Astrocyte (in vitro differentiated cells and primary cell): Measurements from ENCODE around the gene TMPRSS7. TPM values are rescaled to one million over a fixed set of nuclear protein-coding genes. Genes with fewer than 3 reads are reported as not detected.

Experiments
- DNase-seq: peaks from one replicate; pipeline ENCODE4 v3.0.0-alpha.2; 2010; ENCODE audit warnings: low read depth
- FAIRE-seq: peaks from 2 replicates; lab custom pipeline; 2011; peaks lifted over from hg19 to GRCh38; lab: Jason Lieb, UNC
- H2AFZ ChIP-seq: 2 replicates; pipeline ENCODE4 v1.6.0; 2012; ENCODE audit warnings: low read depth, low read length, inconsistent platforms
- H3K27ac ChIP-seq: 2 replicates; pipeline ENCODE4 v1.5.1; 2011; ENCODE audit warnings: low read depth, low read length, inconsistent platforms
- H3K27me3 ChIP-seq: 2 replicates; pipeline ENCODE4 v1.6.0; 2011; ENCODE audit warnings: low read length, inconsistent platforms; ENCODE audit not compliant: insufficient read depth
- H3K36me3 ChIP-seq: 2 replicates; pipeline ENCODE4 v1.5.1; 2011; ENCODE audit warnings: low read length, inconsistent platforms; ENCODE audit not compliant: insufficient read depth
- H3K4me1 ChIP-seq: 2 replicates; pipeline ENCODE4 v1.5.1; 2011; ENCODE audit warnings: low read length, inconsistent platforms; ENCODE audit not compliant: insufficient read depth
- H3K4me2 ChIP-seq: 2 replicates; pipeline ENCODE4 v1.6.0; 2012; ENCODE audit warnings: low read length, inconsistent platforms
- H3K4me3 ChIP-seq: 2 replicates; pipeline ENCODE4 v1.5.1; 2011; ENCODE audit warnings: low read depth, mild to moderate bottlenecking, low read length, inconsistent platforms; ENCODE audit not compliant: insufficient read depth
- H3K79me2 ChIP-seq: 2 replicates; pipeline ENCODE4 v1.6.0; 2012; ENCODE audit warnings: mild to moderate bottlenecking, low read length, inconsistent platforms; ENCODE audit not compliant: insufficient read depth
- H3K9ac ChIP-seq: 2 replicates; pipeline ENCODE4 v1.6.0; 2012; ENCODE audit warnings: mild to moderate bottlenecking, low read length, inconsistent platforms
- H3K9me3 ChIP-seq: 2 replicates; pipeline ENCODE4 v1.5.1; 2012; ENCODE audit warnings: low read depth, mild to moderate bottlenecking, low read length, inconsistent platforms; ENCODE audit not compliant: insufficient read depth
- H4K20me1 ChIP-seq: 2 replicates; pipeline ENCODE4 v1.6.0; 2012; ENCODE audit warnings: low read length, inconsistent platforms; ENCODE audit not compliant: insufficient read depth
- H3K27ac Mint-ChIP-seq: one replicate; pipeline ENCODE4 v1.8.0; 2021; ENCODE audit warnings: mild to moderate bottlenecking, mixed read lengths; ENCODE audit not compliant: unreplicated experiment
- H3K27me3 Mint-ChIP-seq: one replicate; pipeline ENCODE4 v1.8.0; 2021; ENCODE audit warnings: low read depth, mixed read lengths; ENCODE audit not compliant: unreplicated experiment
- H3K36me3 Mint-ChIP-seq: one replicate; pipeline ENCODE4 v1.8.0; 2021; ENCODE audit warnings: low read depth, mixed read lengths; ENCODE audit not compliant: unreplicated experiment
- H3K4me1 Mint-ChIP-seq: one replicate; pipeline ENCODE4 v1.8.0; 2021; ENCODE audit warnings: low read depth, mixed read lengths; ENCODE audit not compliant: unreplicated experiment
- H3K4me3 Mint-ChIP-seq: one replicate; pipeline ENCODE4 v1.8.0; 2021; ENCODE audit warnings: mild to moderate bottlenecking, moderate library complexity, mixed read lengths; ENCODE audit not compliant: unreplicated experiment
- H3K9me3 Mint-ChIP-seq: one replicate; pipeline ENCODE4 v1.8.0; 2021; ENCODE audit warnings: mild to moderate bottlenecking, mixed read lengths; ENCODE audit not compliant: unreplicated experiment
- CTCF ChIP-seq: IDR thresholded peaks from 2 replicates; pipeline ENCODE4 v1.5.1; 2011; ENCODE audit warnings: low read depth, mild to moderate bottlenecking, inconsistent platforms, low read length, moderate library complexity; ENCODE audit not compliant: insufficient read depth
- EZH2 ChIP-seq: IDR thresholded peaks from 2 replicates; pipeline ENCODE4 v1.6.1; 2012; ENCODE audit warnings: mild to moderate bottlenecking, low read length, inconsistent platforms; ENCODE audit not compliant: insufficient read depth
- total RNA-seq: library from RNA; stranded (reverse); gene quantifications from 2 replicates; pipeline ENCODE4 v1.2.1, GENCODE V29; 2021

TMPRSS7 gene
- total RNA-seq, 1 donor from 2014 or later: not detected

GRCh38 chr3:112119962-112120836 is 85.7 kb downstream of the TMPRSS7 start:
- DNase-seq: no peak
- no peak overlapping the region for H3K27ac ChIP-seq
- no peaks in the 10 kb centered on the region for H3K9me3 Mint-ChIP-seq
- TF ChIP-seq EZH2: no peak
- no peak for TF ChIP-seq CTCF
- no peak overlapping the region for H2AFZ ChIP-seq
- H3K4me1 Mint-ChIP-seq: peaks cover 1% of the 10 kb centered on the region
- H3K9ac ChIP-seq: no peak overlapping the region
- H3K9me3 ChIP-seq: no peaks in the 10 kb centered on the region
- H3K79me2 ChIP-seq: no peaks in the 10 kb centered on the region
- H3K4me2 ChIP-seq: no peak overlapping the region
- no peak overlapping the region for H3K27ac Mint-ChIP-seq
- H3K27me3 ChIP-seq: no peaks in the 10 kb centered on the region
- H3K36me3 Mint-ChIP-seq: peaks cover 36% of the 10 kb centered on the region
- H3K4me1 ChIP-seq: no peaks in the 10 kb centered on the region
- H3K4me3 Mint-ChIP-seq: no peak overlapping the region
- no peaks in the 10 kb centered on the region for H4K20me1 ChIP-seq
- FAIRE-seq: no peak
- peaks cover 21% of the 10 kb centered on the region for H3K36me3 ChIP-seq
- H3K27me3 Mint-ChIP-seq: no peaks in the 10 kb centered on the region
- no peak overlapping the region for H3K4me3 ChIP-seq

GRCh38 chr3:112121577-112122547 is 87.3 kb downstream of the TMPRSS7 start:
- H2AFZ ChIP-seq: no peak overlapping the region
- Mint-ChIP-seq H3K4me1 (peaks cover 2% of the 10 kb centered on the region), H3K27me3 (no peaks in the 10 kb centered on the region), H3K9me3 (no peaks in the 10 kb centered on the region), H3K27ac (no peak overlapping the region), H3K36me3 (peaks cover 30% of the 10 kb centered on the region), H3K4me3 (no peak overlapping the region)
- no peak for FAIRE-seq
- H4K20me1 ChIP-seq: no peaks in the 10 kb centered on the region
- no peak overlapping the region for H3K4me3 ChIP-seq
- TF ChIP-seq EZH2 (no peak), CTCF (no peak)
- no peaks in the 10 kb centered on the region for H3K4me1 ChIP-seq
- H3K27ac ChIP-seq: no peak overlapping the region
- no peak for DNase-seq
- H3K9ac ChIP-seq: no peak overlapping the region
- no peaks in the 10 kb centered on the region for H3K9me3 ChIP-seq
- H3K79me2 ChIP-seq: no peaks in the 10 kb centered on the region
- H3K4me2 ChIP-seq: no peak overlapping the region
- peaks cover 18% of the 10 kb centered on the region for H3K36me3 ChIP-seq
- H3K27me3 ChIP-seq: no peaks in the 10 kb centered on the region
